ENCODE results near the gene DEPDC5.

DNA sequence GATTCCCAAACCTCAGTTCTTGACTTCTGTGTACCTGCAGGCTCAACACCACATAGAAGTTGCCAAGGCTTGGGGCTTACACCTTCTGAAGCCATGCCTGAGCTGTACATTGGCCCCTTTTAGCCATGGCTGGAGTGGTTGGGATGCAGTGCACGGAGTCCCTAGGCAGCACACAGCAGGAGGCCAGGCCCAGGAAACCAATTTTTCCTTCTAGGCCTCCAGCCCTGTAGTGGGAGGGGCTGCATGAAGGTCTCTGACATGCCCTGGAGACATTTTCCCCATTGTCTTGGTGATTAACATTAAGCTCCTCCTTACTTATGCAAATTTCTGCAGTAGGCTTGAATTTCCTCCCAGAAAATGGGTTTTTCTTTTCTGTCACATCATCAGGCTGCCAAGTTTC is 94.6 kb downstream of the DEPDC5 start:
- TF ChIP-seq HDAC6 (IDR thresholded peaks at IDR 0.05; ENCODE audit: unreplicated experiment) (no peak), CREB1 (IDR thresholded peaks at IDR 0.05; ENCODE audit: low read depth) (no peak), POLR2AphosphoS5 (IDR thresholded peaks at IDR 0.05; ENCODE audit: low read length) (no peak), JUNB (IDR thresholded peaks at IDR 0.05) (no peak), BCL11A (IDR thresholded peaks at IDR 0.05; ENCODE audit: low read depth, low read length) (no peak), RCOR1 (conservative IDR thresholded peaks at IDR 0.05; ENCODE audit: low read depth, low read length) (no peak), CBFB (IDR thresholded peaks at IDR 0.05; ENCODE audit: low read depth) (no peak), TAF1 (IDR thresholded peaks at IDR 0.05; ENCODE audit: borderline replicate concordance, low read depth, low read length) (no peak), POLR2A (IDR thresholded peaks at IDR 0.05; ENCODE audit: low read depth, low read length) (no peak), EZH2 (IDR thresholded peaks at IDR 0.05; ENCODE audit: borderline replicate concordance, control insufficient read depth, low read depth, low read length) (no peak), FOS (IDR thresholded peaks at IDR 0.05; ENCODE audit: borderline replicate concordance, extremely low read depth, insufficient read length) (no peak)
- TF ChIP-seq, protein P1, sequence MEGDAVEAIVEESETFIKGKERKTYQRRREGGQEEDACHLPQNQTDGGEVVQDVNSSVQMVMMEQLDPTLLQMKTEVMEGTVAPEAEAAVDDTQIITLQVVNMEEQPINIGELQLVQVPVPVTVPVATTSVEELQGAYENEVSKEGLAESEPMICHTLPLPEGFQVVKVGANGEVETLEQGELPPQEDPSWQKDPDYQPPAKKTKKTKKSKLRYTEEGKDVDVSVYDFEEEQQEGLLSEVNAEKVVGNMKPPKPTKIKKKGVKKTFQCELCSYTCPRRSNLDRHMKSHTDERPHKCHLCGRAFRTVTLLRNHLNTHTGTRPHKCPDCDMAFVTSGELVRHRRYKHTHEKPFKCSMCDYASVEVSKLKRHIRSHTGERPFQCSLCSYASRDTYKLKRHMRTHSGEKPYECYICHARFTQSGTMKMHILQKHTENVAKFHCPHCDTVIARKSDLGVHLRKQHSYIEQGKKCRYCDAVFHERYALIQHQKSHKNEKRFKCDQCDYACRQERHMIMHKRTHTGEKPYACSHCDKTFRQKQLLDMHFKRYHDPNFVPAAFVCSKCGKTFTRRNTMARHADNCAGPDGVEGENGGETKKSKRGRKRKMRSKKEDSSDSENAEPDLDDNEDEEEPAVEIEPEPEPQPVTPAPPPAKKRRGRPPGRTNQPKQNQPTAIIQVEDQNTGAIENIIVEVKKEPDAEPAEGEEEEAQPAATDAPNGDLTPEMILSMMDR (IDR thresholded peaks at IDR 0.05 in 2 of 3, conservative IDR thresholded peaks at IDR 0.05 in 1 of 3; ENCODE audit: control insufficient read depth in 2 of 3, extremely low read depth in 1 of 3, insufficient read depth in 1 of 3, low read depth in 3 of 3, low read length in 3 of 3) = no peak
- TF ChIP-seq, protein P2, sequence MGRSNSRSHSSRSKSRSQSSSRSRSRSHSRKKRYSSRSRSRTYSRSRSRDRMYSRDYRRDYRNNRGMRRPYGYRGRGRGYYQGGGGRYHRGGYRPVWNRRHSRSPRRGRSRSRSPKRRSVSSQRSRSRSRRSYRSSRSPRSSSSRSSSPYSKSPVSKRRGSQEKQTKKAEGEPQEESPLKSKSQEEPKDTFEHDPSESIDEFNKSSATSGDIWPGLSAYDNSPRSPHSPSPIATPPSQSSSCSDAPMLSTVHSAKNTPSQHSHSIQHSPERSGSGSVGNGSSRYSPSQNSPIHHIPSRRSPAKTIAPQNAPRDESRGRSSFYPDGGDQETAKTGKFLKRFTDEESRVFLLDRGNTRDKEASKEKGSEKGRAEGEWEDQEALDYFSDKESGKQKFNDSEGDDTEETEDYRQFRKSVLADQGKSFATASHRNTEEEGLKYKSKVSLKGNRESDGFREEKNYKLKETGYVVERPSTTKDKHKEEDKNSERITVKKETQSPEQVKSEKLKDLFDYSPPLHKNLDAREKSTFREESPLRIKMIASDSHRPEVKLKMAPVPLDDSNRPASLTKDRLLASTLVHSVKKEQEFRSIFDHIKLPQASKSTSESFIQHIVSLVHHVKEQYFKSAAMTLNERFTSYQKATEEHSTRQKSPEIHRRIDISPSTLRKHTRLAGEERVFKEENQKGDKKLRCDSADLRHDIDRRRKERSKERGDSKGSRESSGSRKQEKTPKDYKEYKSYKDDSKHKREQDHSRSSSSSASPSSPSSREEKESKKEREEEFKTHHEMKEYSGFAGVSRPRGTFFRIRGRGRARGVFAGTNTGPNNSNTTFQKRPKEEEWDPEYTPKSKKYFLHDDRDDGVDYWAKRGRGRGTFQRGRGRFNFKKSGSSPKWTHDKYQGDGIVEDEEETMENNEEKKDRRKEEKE (IDR thresholded peaks at IDR 0.05) = no peak
